Nephron (organoid): ENCODE results near the gene TMEM132A.

Source experiments
- H3K27ac Mint-ChIP-seq, 3 experiments: 2 replicates each; pipeline ENCODE4 v1.8.0; 2020; ENCODE audit warnings: mixed read lengths in 3 of 3, mild to moderate bottlenecking in 2 of 3, moderate library complexity in 1 of 3
- H3K27me3 Mint-ChIP-seq: 2 replicates; pipeline ENCODE4 v1.8.0; 2021; ENCODE audit warnings: low read depth, mild to moderate bottlenecking, moderate library complexity, mixed read lengths
- H3K36me3 Mint-ChIP-seq: 2 replicates; pipeline ENCODE4 v1.8.0; 2020; ENCODE audit warnings: low read depth, mixed read lengths
- H3K4me1 Mint-ChIP-seq: 2 replicates; pipeline ENCODE4 v1.8.0; 2020; ENCODE audit warnings: mixed read lengths
- H3K4me3 Mint-ChIP-seq, 3 experiments: 2 replicates each; pipeline ENCODE4 v1.8.0; 2020; ENCODE audit warnings: mild to moderate bottlenecking in 3 of 3, mixed read lengths in 3 of 3, moderate library complexity in 2 of 3
- H3K9me3 Mint-ChIP-seq: 2 replicates; pipeline ENCODE4 v1.8.0; 2020; ENCODE audit warnings: mixed read lengths
- TF ChIP-seq, protein P1 (sequence below), 3 experiments: fragments of 200-600 bp; sonication (generic); IDR thresholded peaks; one replicate each; pipeline ENCODE4 v1.5.0; 2021; ENCODE audit warnings: antibody characterized with exemption in 3 of 3; ENCODE audit not compliant: unreplicated experiment in 3 of 3

The TMEM132A gene

DNA sequence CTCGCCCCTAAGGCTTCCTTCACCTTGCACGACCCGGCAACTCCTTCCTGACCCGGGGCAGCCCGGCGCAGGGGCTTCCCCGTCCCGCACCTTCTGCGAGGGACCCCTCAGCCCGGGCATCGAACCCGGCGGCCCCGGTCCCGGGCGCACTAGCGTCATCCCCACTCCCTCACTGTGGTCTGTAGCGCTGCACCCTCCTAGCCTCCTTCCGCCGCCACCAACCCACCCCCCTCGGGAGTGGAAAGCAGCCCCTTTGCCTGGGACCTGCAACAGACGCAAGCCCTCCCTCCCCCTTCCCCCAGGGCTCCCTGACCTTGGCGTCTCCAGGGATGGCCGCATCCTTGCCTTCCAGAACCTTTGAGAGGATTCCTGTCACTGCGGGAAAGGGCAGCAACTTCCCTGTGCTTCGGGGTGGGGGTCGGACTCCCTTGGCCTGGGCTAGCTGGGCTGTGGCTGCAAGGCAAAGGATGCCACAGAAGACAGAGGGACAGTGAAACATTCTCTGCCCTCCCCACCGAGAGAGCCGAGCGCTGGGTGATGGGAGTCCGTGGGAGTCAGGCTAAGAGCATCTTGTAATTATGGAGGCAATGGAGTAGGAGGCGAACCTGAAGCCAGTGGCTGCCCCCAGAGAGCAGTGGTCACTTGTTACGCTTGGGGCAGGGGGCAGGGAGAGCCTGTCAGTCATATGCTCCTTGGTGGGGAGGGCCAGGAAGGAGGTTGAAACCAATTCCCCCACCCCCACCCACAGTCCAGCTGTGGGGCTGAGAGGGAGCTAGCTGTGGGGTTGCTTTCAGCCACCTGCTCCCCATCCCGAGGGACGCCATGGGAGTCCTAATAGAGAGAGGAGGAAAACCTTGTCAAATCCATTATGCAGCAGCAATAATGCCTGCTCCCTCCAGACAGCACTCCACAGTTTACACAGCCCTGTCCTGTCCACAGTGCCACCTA is 920 bp downstream of the TMEM132A start:
- H3K36me3 Mint-ChIP-seq = peaks cover 51% of the 10 kb centered on the region
- peaks cover 42% of the 10 kb centered on the region for H3K4me1 Mint-ChIP-seq
- TF ChIP-seq, protein P1, sequence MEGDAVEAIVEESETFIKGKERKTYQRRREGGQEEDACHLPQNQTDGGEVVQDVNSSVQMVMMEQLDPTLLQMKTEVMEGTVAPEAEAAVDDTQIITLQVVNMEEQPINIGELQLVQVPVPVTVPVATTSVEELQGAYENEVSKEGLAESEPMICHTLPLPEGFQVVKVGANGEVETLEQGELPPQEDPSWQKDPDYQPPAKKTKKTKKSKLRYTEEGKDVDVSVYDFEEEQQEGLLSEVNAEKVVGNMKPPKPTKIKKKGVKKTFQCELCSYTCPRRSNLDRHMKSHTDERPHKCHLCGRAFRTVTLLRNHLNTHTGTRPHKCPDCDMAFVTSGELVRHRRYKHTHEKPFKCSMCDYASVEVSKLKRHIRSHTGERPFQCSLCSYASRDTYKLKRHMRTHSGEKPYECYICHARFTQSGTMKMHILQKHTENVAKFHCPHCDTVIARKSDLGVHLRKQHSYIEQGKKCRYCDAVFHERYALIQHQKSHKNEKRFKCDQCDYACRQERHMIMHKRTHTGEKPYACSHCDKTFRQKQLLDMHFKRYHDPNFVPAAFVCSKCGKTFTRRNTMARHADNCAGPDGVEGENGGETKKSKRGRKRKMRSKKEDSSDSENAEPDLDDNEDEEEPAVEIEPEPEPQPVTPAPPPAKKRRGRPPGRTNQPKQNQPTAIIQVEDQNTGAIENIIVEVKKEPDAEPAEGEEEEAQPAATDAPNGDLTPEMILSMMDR (IDR thresholded peaks at IDR 0.05; ENCODE audit: unreplicated experiment in 3 of 3) = no peak
- H3K9me3 Mint-ChIP-seq = no peaks in the 10 kb centered on the region
- peak overlapping the region; percentile 93 to 94 (median 93) for H3K4me3 Mint-ChIP-seq
- peaks cover 8% of the 10 kb centered on the region for H3K27me3 Mint-ChIP-seq
- peak overlapping the region in 1 of 3 experiments; percentile 46 for H3K27ac Mint-ChIP-seq

DNA sequence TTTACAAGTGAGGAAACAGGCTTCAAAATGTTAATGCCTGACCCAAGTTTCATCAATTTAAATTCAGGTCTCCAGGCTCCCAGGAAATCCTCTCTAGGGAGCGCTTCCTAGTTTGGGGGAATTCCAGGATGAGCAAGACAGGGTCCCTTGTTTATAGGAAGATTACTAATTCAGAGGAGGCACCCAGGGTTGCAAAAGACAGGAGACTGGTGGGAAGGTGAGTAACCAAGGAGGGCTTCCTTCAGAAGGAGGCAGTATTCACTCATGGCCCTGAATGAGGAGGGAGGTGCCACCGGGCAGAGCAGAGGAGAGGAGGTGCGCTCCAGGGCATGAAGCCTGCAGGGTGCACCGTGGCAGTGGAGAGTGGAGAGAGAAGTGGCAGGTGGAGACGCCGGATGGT is 1.6 kb downstream of the TMEM132A start:
- Mint-ChIP-seq H3K4me3 (peak overlapping the region; percentile 93 to 94 (median 93)), H3K27ac (no peak overlapping the region), H3K4me1 (peaks cover 35% of the 10 kb centered on the region), H3K9me3 (no peaks in the 10 kb centered on the region), H3K27me3 (peaks cover 8% of the 10 kb centered on the region), H3K36me3 (peaks cover 48% of the 10 kb centered on the region)
- TF ChIP-seq, protein P1 (IDR thresholded peaks at IDR 0.05; ENCODE audit: unreplicated experiment in 3 of 3) = no peak

DNA sequence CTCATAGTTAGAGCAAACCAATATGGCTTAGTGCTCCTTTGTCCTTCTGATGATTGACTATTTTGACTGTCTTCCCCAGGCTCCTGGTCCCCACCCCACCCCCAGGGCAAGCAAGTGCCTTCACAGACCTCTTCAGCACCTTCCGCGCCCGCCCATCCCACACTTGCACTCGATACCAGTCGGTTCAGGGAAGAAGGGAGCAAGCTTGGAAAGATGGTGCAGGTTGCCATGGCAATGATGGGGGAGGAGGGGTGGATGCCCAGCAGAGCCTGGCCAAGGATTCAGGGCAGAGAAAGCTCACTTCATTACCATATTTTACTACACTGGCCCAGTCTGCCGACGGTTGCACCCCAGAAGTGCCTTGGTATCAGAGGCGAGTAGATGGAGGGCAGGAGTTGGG is 2.2 kb downstream of the TMEM132A start:
- Mint-ChIP-seq H3K27me3 (peaks cover 8% of the 10 kb centered on the region), H3K27ac (no peak overlapping the region), H3K4me1 (peaks cover 35% of the 10 kb centered on the region), H3K9me3 (no peaks in the 10 kb centered on the region), H3K4me3 (peak overlapping the region; percentile 93 to 94 (median 93)), H3K36me3 (peaks cover 49% of the 10 kb centered on the region)
- TF ChIP-seq, protein P1 (IDR thresholded peaks at IDR 0.05; ENCODE audit: unreplicated experiment in 3 of 3) = no peak

DNA sequence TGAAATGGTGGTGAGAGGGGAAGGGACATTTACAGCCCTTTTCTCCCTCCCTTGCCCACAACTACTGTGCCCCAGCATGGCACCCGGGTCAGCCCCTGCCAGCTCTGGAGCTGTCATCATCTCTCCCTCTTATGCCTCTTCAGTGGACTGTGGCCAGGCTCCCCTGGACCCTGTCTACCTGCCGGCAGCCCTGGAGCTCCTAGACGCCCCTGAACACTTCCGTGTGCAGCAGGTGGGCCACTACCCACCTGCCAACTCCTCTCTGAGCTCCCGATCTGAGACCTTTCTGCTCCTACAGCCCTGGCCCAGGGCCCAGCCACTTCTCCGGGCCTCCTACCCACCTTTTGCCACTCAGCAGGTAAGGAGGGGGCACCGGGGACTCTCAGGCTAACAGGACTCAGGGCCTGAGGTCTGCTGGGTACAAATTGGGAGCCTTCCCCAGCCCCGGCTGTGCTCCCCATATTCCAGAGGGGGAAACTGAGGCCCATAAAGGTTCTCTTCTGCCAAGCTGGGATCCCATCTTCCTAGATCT is 2.9 kb downstream of the TMEM132A start:
- Mint-ChIP-seq H3K4me3 (peak overlapping the region; percentile 64 to 94 (median 74)), H3K27ac (no peak overlapping the region), H3K27me3 (peaks cover 8% of the 10 kb centered on the region), H3K36me3 (peaks cover 47% of the 10 kb centered on the region), H3K4me1 (peaks cover 31% of the 10 kb centered on the region), H3K9me3 (no peaks in the 10 kb centered on the region)
- TF ChIP-seq, protein P1 (IDR thresholded peaks at IDR 0.05; ENCODE audit: unreplicated experiment in 3 of 3) = no peak

DNA sequence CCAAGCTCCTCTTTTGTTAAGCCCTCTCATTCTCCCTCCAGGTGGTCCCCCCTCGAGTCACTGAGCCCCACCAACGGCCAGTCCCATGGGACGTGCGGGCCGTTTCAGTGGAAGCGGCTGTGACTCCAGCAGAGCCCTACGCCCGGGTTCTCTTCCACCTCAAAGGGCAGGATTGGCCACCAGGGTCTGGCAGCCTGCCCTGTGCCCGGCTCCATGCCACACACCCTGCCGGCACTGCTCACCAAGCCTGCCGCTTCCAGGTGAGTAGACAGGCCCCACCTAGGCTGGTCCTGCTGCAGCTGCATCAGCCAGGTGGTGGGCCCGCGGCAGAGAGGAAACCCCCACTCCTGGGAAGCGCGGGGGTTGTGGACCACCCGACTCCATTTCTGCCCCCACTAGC is 3.3 kb downstream of the TMEM132A start:
- TF ChIP-seq, protein P1 (IDR thresholded peaks at IDR 0.05; ENCODE audit: unreplicated experiment in 3 of 3) = no peak
- H3K36me3 Mint-ChIP-seq = peaks cover 45% of the 10 kb centered on the region

More for the DNA sequence above, 3.3 kb downstream of the TMEM132A start:
- peaks cover 8% of the 10 kb centered on the region for H3K27me3 Mint-ChIP-seq
- no peaks in the 10 kb centered on the region for H3K9me3 Mint-ChIP-seq
- peaks cover 26% of the 10 kb centered on the region for H3K4me1 Mint-ChIP-seq
- peak overlapping the region in 2 of 3 experiments; percentile 52 to 54 for H3K4me3 Mint-ChIP-seq
- no peak overlapping the region for H3K27ac Mint-ChIP-seq
